8988T (cell line): ENCODE measurements around the gene IGSF9B.

Experiments
- DNase-seq: peaks from one replicate; pipeline ENCODE4 v3.0.0; 2011

The IGSF9B gene

DNA sequence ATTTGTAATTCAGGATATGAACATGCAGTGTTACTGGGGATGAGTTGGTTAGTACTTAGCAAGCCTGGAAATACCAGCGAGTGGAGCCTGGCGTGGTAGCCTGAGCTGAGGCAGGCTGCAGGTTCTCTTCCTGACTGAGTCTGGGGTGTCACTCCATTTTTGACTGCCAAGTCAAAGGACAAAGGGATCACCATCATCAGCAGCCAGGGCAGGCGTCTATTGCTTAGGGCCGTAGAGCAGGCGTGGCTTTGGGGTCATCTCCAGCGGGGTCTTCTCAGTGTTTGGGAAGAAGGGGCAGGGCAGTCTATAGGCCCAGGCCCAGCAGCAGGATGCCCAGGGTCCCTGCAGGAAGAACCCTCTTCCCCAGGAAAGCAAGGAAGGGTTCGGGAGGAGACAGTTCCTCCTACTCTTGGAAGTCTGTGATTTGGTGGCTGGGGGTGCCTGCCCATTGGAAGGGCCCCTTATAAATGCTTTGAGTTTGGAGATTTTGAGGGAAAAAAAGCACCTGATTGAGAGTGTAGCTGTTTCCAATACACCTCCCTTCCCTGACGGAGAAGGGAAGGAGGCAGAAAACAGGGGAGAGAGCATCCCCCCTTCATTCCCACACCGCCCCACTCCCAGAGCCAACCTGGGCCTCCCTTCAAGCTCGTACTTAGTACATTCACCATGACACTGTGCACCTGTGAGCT is 60.0 kb downstream of the IGSF9B start:
- DNase-seq, result peak; percentile 5

DNA sequence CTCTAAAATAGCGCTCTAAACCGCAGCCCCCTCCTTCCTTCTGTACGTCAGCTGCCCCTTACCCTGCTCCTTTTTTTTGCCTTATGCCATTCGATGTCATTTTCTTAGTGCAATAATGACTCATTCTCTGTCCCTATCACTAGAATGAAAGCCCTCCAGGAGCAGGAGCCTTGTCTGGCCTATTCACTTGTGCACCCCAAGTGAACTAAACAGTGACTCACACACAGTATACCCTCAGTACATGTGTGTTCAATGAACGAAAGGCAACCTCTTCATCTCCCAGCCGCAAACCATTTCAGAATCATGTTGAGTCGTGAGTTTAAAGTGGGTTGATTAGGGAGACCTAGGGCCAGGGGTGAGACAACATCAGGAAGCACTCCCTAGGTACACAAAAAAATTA is 60.7 kb downstream of the IGSF9B start:
- peak; percentile 2 for DNase-seq

DNA sequence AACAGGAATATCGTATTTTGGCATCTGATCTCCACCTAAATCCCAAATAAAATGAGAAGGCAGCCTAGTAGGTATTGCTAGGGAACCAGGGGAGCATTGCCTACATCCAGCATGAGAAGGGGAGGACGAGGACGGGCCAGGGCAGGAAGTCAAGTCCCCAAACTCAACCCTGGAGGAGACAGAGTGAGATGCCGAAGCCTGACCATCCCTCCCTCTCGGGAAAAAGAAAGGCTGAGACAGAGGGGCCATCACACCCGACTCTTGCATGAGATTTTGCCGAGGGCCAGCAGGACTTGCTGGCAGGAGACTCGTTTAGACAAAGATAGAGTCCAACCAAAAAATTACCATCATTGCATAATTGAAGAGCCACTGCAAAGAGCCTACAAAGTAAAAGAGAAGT is 61.2 kb downstream of the IGSF9B start:
- DNase-seq, result no peak

DNA sequence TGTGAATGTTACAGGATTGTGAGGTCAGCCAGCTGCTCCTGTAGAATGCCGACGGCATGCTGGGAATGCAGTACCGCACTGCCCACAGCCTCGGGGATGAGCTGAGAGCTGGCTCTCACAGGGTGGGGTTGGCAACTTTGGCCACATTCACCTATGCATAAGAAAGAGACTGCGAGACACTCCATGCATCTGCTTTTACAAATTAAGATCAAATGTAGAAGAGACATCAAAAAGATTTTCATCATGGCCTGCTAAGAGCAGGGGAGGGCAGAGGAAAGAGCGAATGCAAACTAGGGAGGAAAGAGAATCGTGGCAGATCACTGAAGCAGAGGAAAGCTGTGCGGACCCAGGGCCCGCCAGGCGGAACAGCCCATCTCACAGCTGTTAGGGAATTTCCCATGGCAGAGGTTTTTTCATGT is 61.7 kb downstream of the IGSF9B start:
- peak; percentile 11 for DNase-seq

DNA sequence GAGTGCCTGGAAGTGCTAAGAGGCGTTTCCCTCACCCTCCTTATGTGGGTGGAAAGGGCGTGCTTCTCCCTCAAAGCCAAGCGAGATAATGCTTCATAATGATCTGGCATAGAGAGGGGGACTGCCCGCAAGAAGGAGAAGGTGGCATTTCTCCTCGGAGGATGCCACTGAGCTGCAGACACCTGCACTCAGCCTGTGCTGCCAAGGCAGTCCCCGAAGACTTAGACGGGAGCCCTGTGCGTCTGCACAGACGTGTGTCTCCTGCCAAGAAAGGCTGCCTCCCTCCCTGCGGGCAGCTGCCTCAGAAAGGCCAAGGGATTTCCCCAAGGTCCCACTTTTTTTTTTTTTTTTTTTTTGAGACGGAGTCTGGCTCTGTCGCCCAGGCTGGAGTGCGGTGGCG is 63.4 kb downstream of the IGSF9B start:
- no peak for DNase-seq

DNA sequence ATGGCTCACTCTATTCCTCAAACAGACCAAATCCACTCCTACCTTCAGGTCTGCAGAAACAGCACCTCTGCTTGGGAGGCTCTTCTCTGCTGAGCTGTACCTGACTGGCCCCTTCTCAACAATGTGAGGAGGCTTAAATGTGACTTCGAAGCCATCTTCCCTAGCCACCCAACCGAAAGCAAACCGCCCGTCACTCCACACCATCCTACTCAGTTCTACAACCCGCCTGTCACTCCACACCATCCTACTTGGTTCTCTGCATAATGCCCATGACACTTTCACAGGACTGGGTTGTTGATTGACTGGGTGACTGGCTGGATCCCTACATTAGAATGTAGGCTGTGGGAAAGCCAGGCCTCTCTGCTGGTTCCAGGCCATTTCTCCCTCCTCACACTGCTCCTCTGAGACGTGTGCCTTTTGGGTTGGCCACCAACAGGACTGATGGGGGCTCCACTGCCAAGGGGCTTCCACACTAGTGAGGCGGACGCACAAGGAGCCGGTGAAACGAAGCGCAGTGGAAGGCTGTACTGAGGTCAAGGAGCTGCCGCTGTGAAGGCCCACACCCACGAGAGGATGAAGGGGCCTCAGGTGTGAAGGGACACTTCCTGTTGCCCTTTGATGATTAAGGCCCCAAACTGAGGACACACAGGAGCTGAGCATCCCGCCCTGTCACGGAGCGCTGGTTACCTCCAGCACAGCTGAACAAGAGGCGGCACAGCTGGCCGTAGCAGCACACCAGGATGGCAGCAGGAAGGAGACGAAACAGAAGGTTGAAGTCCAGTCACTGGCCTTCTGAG is 64.0 kb downstream of the IGSF9B start:
- DNase-seq, result no peak

DNA sequence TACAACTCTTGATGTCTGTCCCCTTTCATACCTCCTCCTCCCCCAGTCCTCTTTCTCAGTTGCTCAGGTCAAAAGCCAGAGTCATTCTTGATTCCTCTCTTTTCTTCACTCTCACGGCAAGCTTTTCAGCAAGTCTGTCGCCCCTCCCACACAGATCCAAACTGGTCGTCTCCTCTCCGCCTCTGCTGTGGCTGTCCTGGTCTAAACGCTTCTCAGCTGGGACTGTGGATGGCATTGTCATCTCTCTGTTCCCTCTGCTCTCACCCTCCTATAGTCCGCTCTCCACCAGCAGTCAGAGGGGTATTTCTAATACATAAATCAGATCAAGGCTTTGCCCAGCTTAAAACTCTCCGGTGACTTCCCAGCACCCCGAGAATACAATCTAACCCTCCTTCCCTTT is 64.6 kb downstream of the IGSF9B start:
- DNase-seq, result no peak

DNA sequence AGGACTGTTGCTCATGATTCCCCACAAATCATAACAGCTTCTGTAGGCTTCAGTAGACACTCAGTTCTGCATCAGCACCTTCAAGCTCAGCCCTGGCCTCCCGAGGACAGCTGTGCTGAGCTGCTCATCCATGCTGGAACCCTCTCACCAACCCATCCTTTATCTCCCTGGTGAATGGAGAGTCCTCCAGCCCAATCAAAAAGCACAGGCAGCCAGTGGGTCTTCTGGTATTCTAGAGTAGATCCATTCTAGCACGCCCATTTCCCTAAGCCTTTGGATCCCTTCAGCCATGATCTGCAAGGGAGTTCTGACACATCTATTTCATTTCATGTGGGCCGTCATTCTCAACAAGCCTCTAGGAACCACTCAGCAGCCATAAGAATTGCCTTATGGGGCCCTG is 66.9 kb downstream of the IGSF9B start:
- no peak for DNase-seq

DNA sequence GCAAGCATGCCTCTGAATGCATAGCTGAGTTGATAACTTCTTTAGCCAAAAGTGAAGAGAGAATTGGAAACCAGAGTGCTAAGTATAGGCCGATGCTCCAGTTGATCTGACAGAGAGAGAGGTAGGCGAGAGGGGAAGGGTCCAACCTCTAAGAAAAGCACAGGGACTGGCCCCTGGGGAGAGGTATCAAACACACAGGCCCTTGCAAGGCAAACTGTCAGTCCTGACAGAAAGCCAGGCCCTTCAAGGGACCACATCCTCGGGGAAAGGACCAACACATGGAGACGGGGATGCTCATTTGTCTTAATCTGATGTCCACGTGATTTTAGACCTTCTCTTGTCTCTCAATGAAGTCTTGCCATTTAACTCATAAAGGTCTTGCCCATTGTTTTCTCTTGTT is 67.6 kb downstream of the IGSF9B start:
- DNase-seq, result no peak

DNA sequence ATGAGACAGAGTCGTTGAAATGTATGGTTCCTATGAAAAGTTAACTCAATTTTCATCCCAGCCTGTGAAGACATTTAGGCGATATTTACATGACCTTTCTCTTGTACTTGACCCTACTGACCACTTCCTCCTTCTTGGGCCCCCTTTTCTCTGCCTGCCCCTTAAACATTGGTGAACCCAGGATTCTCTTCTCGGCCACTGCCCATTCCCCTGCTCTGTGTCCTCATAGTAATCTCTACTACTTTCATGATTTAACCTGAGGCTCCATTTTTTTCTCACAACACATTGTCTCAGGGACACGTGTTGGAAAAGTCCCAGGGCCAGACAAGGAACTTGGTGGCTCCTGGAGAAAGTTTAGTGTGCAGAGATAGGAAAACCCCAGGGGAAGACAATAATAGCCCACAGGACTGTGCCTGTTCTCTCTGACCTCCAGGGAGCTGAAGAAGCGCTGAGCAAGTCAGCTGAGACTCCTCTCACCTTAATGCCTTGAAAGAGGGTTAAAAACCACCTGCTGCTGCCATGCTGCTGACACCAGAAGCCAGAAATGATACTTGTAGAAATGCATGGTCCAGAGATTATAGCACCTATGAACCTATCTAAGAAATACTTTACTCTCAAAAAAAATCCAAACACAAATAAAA is 69.0 kb downstream of the IGSF9B start:
- no peak for DNase-seq

DNA sequence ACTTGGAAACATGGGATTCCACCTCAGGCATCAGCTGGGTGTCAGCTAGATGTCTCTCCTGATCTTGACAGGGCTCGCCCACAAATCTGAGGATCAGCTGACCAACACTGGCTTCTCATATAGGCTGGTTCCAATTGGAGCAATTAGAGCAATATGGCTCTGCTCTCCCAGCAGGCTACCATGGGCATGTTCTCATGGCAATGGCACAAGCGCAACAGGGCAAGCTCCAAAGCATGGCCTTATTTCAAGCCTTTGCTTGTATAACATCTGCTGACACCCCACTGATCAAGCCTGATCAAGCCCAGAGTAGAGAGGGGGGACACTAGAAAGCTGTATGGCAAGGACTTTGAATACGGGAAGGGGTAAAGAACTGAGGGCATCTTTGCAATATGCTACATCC is 70.7 kb downstream of the IGSF9B start:
- no peak for DNase-seq

DNA sequence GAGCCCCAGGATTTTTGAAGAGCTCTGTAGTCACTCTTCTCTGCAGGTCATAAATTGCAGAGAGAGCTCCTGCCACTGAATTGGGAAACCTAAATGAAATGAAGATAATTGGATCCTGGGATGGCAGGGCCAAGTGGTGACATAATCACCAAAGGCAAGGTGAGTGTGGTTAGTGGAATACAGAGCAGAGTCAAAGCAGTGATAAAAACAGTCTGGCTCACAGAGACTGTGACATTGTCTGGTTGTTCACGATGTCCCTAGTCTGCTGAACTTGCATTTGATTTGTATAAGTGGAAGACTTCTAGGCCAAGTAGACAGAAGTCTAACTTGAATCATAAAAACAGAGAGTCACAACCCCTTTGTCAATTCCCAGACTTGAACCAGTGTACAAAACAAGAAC is 84.6 kb downstream of the IGSF9B start:
- DNase-seq, result no peak

DNA sequence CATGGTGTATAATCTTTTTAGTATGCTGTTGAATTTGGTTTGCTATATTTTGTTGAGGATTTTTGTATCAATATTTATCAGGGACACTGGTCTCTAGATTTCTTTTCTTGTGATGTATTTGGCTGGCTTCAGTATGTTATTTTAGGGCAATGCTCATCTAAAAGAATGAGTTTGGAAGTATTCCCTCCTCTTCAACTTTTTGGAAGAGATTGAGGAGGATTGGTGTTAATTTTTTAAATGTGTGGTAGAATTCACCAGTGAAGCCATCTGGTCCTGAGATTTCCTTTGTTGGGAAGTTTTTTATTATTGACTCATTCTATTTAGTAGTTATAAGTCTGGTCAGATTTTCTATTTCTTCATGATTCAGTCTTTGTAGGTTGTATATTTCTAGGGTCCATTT is 89.3 kb downstream of the IGSF9B start:
- no peak for DNase-seq

DNA sequence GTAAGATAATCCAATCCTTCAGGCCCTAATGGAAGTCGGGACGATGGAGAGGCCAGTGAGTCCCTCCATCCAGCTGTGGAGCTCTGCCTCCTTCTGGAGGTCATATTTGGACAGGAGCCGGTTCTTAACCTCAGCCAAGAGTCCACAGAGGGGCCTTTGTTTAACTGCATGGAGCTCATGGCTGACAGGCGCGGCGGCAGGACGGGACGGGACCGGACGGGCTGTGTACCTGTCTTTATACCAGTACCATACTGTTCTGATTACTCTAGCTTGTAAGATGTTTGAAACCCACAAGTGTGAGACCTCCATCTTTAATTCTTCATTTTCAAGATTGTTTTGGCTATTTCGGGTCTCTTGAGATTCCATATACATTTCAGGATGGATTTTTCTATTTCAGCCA is 91.3 kb downstream of the IGSF9B start:
- DNase-seq, result no peak

DNA sequence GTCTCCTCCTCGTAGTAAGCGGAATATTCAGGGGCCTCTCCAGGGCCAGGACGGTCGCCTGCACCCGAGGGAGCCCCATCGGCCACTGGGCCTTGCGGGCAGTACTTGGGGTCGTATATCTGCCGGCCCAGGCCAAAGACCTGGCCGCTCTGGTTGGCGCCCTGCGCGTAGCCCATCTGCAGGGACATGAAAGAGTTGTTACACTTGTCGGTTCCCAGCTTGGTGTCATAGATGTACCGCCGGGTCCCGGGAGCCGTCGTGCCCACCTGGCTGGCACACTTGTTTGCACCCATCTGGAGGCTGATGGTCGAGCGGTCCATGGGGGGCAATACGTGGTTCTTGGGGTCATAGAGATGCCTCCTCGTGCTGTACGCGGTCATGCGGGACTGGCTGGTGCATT is 92.0 kb downstream of the IGSF9B start:
- DNase-seq, result no peak

DNA sequence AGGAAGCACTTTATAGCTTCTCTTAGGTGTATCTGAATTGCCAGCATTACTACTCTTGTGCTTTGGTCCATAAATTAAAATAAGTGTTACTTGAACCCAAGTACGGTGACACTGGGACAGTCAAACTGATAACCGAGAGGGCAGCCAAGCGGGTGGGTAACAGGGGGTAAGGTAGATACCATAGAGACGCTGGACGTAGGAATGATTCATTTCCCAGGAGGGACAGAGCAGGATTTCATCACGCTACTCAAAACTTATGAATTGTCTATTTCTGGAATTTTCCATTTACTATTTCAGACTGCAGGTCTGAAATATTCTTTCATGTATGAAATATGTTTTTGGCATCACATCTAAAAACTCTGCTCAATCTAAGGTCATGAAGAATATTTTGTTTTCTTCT is 96.6 kb downstream of the IGSF9B start:
- no peak for DNase-seq
